Activated B cell treated with CpG ODN at 0.5 μM for 24 hours (primary cell): ENCODE results near the gene ALLC. TPM values are rescaled to one million over a fixed set of nuclear protein-coding genes. Genes with fewer than 3 reads are reported as not detected.

ENCODE experiments used
- ATAC-seq: fragments of 200-7000 bp; cut with Tn5 transposase; one replicate; pipeline ENCODE4 v1.10.0; 2021; ENCODE audit warnings: low read depth, mild to moderate bottlenecking, moderate library complexity
- CTCF ChIA-PET: fragments of 350-600 bp; sonication (Branson Sonifier 250); formaldehyde crosslinking; loops from one replicate; lab custom pipeline; 2021; ENCODE audit warnings: antibody characterized with exemption; lab: Charles Lee
- POLR2A ChIA-PET: fragments of 350-600 bp; sonication (Branson Sonifier 250); formaldehyde crosslinking; loops from one replicate; lab custom pipeline; 2021; ENCODE audit warnings: antibody characterized with exemption; lab: Charles Lee
- DNase-seq: peaks from one replicate; pipeline ENCODE4 v3.0.0; 2022
- H3K27ac Mint-ChIP-seq: one replicate; pipeline ENCODE4 v1.8.0; 2020; ENCODE audit warnings: mixed read lengths
- H3K27me3 Mint-ChIP-seq: one replicate; pipeline ENCODE4 v1.8.0; 2021; ENCODE audit warnings: mixed read lengths
- H3K36me3 Mint-ChIP-seq: one replicate; pipeline ENCODE4 v1.8.0; 2021; ENCODE audit warnings: low read depth, mixed read lengths
- H3K4me1 Mint-ChIP-seq: one replicate; pipeline ENCODE4 v1.8.0; 2021; ENCODE audit warnings: mixed read lengths
- H3K4me3 Mint-ChIP-seq: one replicate; pipeline ENCODE4 v1.8.0; 2020; ENCODE audit warnings: mild to moderate bottlenecking, mixed read lengths
- H3K9me3 Mint-ChIP-seq: one replicate; pipeline ENCODE4 v1.8.0; 2020; ENCODE audit warnings: mixed read lengths
- intact Hi-C: fragments of 100-400 bp; cut with micrococcal nuclease; formaldehyde crosslinking; loops from one replicate; pipeline ENCODE4 v1.15.1; 2024
- total RNA-seq: library from RNA; stranded (reverse); gene quantifications from 2 replicates; pipeline ENCODE4 v1.2.3, GENCODE V29; 2022
- TF ChIP-seq, protein P1 (sequence below): fragments of 200-600 bp; IDR thresholded peaks from one replicate; pipeline ENCODE4 v1.8.0; 2022; ENCODE audit warnings: antibody characterized with exemption, mild to moderate bottlenecking

The ALLC gene
- total RNA-seq, 1 donor from 2014 or later: not detected

- Mint-ChIP-seq H3K9me3 (no peaks in the 10 kb centered on the region), H3K27me3 (peaks cover 3% of the 10 kb centered on the region), H3K27ac (no peak overlapping the region), H3K4me1 (no peaks in the 10 kb centered on the region), H3K4me3 (no peak overlapping the region), H3K36me3 (no peaks in the 10 kb centered on the region)
- intact Hi-C loops: no loop called here
- CTCF ChIA-PET: no interaction called here
- DNase-seq (peak; percentile 1), ATAC-seq (no peak)
- TF ChIP-seq, protein P1, sequence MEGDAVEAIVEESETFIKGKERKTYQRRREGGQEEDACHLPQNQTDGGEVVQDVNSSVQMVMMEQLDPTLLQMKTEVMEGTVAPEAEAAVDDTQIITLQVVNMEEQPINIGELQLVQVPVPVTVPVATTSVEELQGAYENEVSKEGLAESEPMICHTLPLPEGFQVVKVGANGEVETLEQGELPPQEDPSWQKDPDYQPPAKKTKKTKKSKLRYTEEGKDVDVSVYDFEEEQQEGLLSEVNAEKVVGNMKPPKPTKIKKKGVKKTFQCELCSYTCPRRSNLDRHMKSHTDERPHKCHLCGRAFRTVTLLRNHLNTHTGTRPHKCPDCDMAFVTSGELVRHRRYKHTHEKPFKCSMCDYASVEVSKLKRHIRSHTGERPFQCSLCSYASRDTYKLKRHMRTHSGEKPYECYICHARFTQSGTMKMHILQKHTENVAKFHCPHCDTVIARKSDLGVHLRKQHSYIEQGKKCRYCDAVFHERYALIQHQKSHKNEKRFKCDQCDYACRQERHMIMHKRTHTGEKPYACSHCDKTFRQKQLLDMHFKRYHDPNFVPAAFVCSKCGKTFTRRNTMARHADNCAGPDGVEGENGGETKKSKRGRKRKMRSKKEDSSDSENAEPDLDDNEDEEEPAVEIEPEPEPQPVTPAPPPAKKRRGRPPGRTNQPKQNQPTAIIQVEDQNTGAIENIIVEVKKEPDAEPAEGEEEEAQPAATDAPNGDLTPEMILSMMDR: no peak
- POLR2A ChIA-PET: no interaction called here
These were observed 21.3 kb upstream of the ALLC start for GRCh38 chr2:3636586-3637310.

DNA sequence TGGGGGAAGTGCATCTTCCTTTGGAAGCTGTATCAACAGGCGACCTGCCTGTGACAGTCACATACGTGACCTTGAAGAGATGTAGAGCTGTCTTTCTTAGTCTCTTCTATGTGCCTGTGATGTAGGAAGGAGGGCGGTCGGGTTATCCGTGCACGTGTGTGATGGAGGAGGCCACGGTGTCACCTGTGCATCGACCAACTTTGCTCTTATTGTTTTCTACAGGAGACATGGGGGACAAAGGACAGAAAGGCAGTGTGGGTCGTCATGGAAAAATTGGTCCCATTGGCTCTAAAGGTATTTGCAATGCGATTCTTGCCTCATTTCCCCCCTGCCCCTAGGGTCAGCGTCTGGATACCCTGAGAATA is 20.7 kb upstream of the ALLC start:
- ChIA-PET POLR2A (no interaction called here), CTCF (no interaction called here)
- TF ChIP-seq, protein P1: no peak
- no peak for ATAC-seq
- Mint-ChIP-seq H3K27ac (no peak overlapping the region), H3K4me3 (no peak overlapping the region), H3K9me3 (no peaks in the 10 kb centered on the region), H3K27me3 (peaks cover 3% of the 10 kb centered on the region), H3K4me1 (no peaks in the 10 kb centered on the region), H3K36me3 (no peaks in the 10 kb centered on the region)
- peak; percentile 0 for DNase-seq
- intact Hi-C loops: no loop called here

- TF ChIP-seq, protein P1: no peak
- POLR2A ChIA-PET: no interaction called here
- H3K36me3 Mint-ChIP-seq: no peaks in the 10 kb centered on the region
- no peak for ATAC-seq
- peak; percentile 10 for DNase-seq
- H3K27me3 Mint-ChIP-seq: peaks cover 3% of the 10 kb centered on the region
- no peaks in the 10 kb centered on the region for H3K9me3 Mint-ChIP-seq
- intact Hi-C loops: no loop called here
- no peaks in the 10 kb centered on the region for H3K4me1 Mint-ChIP-seq
- CTCF ChIA-PET: no interaction called here
- H3K4me3 Mint-ChIP-seq: no peak overlapping the region
- no peak overlapping the region for H3K27ac Mint-ChIP-seq
These were observed 20.1 kb upstream of the ALLC start for GRCh38 chr2:3637692-3638455.

DNA sequence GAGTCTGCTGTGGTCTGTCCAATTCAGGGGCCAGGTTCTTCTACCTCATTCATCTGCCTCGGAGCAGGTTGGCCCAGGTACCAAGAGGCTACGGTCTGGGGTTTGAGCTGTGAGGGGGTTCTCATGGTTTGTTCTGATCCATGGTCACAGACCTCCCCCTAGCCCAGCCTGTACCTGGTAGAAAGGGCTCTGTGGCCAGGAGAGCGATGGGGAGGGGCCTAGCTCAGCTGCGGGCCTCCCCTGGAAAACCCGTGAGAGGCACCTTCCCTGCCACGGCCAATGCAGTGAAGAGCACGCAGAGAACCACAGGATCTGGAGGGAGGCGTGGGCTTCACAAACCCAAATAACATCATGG is 19.6 kb upstream of the ALLC start:
- H3K4me3 Mint-ChIP-seq: no peak overlapping the region
- no peaks in the 10 kb centered on the region for H3K9me3 Mint-ChIP-seq
- POLR2A ChIA-PET: no interaction called here
- no peak for ATAC-seq
- H3K4me1 Mint-ChIP-seq: no peaks in the 10 kb centered on the region
- no peak overlapping the region for H3K27ac Mint-ChIP-seq
- CTCF ChIA-PET: no interaction called here
- intact Hi-C loops: no loop called here
- no peaks in the 10 kb centered on the region for H3K36me3 Mint-ChIP-seq
- peaks cover 3% of the 10 kb centered on the region for H3K27me3 Mint-ChIP-seq
- no peak for DNase-seq
- TF ChIP-seq, protein P1: no peak

DNA sequence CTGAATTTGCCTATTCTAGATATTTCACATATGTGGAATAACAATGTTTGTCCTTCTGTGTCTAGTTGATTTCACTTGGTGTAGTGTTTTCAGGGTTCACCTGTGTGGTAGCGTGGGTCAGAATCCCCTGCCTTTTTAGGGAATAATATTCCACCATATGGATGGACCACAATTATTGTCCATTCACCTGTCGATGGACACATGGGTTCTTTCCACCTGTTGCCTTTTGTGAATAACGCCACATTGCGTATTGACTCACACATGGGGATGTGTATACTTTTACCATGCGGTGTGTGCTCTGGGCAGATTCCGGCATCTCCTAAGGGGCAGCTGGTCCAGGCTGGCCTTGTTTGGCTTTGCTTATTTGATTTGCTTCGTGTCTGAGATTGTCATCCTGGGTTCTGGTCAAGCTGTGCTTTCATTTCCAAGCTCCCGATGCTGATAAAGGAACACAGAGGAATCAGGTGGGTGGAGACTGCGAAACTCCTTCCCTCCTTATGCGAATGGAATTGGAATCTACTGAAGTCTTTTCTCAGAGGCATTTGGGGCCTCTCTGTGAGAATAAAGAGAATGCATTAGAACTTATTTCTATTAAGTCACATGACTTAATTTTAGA is 18.9 kb upstream of the ALLC start:
- no peaks in the 10 kb centered on the region for H3K9me3 Mint-ChIP-seq
- H3K27ac Mint-ChIP-seq: no peak overlapping the region
- TF ChIP-seq, protein P1: no peak
- POLR2A ChIA-PET: no interaction called here
- peaks cover 3% of the 10 kb centered on the region for H3K27me3 Mint-ChIP-seq
- no peaks in the 10 kb centered on the region for H3K4me1 Mint-ChIP-seq
- no peak overlapping the region for H3K4me3 Mint-ChIP-seq
- H3K36me3 Mint-ChIP-seq: no peaks in the 10 kb centered on the region
- CTCF ChIA-PET: no interaction called here
- intact Hi-C loops: no loop called here
- no peak for DNase-seq
- no peak for ATAC-seq
